CD1c-positive myeloid dendritic cell (primary cell): ENCODE data around the gene PPP3R1.
A peak's percentile ranks its signal among the peaks of the same experiment; 100 is the strongest.

Experiments
- DNase-seq: peaks from one replicate; pipeline ENCODE4 v3.0.0-alpha.2; 2016; ENCODE audit errors: extremely low spot score

PPP3R1 gene

GRCh38 chr2:68252400-68253218 is at the start of gene PPP3R1:
TSS of gene PPP3R1 (minus strand) at chr2:68252532. CDS start at chr2:68252127, 405 bp downstream.
- peak; percentile 98 for DNase-seq

DNA sequence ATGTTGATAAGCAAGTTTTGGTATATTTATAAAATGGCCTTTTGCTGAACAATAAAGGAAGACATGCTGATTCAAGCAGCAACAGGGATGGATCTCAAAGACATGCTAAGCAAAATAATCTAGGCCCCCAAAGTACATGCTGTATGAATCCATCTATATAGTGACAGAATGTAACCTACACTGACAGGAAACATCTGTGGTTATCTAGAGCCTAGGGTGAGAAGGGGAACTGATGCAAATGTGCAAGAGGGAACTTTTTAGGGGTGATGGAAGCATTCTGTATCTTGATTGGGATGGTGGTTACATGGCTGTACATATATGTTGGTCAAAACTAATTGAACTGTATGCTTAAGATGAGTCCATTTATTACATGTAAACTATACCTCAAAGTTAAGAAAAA is 43.2 kb upstream of the PPP3R1 start:
- DNase-seq: no peak

DNA sequence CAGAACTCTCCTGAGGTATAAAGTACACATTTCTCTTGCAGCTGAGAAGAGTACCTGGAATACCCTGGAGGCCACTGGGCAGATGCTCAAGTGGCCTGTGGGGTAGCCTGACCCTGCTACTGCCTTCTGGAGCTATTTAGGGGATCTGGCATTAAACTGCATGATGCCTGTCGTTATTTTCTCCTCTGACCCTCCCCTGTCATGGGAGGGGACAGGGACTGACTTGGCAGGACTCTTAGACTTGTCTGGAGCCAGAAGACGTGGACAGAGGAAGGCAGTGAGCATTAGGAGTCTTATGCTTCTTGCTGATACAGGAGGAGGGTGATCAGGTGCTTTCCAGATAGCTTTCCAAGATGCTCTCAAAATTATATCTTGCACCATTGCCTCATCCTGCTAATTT is 42.6 kb upstream of the PPP3R1 start:
- DNase-seq: no peak

DNA sequence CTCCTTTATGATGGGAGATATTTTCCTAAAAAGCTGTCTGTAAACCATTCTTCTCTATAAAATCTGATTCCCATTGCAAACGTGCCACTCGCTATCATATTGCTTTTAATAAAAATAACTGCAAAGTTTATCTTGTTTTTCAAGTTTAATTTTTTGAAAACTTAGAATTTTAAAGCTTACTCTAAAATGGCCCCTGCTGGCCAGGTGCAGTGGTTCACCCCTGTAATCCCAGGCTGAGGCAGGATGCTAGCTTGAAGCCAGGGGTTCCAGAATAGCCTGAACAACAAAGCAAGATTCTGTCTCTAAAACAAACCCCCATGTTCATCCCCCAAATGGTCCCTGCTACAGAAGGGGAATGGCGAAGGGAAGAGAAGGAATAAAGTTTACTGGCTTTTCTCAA is 41.9 kb upstream of the PPP3R1 start:
- DNase-seq: no peak

- DNase-seq: no peak
Observed at GRCh38 chr2:68293755-68294154, 41.4 kb upstream of the PPP3R1 start.

- DNase-seq: no peak
Observed at GRCh38 chr2:68293024-68293423, 40.7 kb upstream of the PPP3R1 start.

GRCh38 chr2:68292108-68292710 is 39.9 kb upstream of the PPP3R1 start:
- DNase-seq: peak; percentile 17

DNA sequence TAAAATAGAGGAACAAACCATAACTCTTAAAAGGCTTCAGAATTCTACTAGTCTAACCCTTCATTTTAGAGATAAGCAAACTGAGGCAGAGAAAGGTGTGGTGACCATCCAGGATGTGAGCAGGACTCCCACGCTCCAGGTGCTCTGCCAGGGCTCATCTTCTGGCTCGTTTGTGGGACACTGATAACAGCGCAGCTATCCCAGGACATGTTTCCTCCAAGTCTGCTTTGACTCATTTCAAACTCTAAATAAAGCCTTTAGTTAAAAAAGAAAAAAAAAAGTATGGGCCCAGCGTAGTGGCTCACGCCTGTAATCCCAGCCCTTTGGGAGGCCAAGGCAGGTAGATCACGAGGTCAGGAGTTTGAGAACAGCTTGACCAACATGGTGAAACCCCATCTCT is 39.0 kb upstream of the PPP3R1 start:
- no peak for DNase-seq

- DNase-seq: no peak
Observed at GRCh38 chr2:68290901-68291300, 38.6 kb upstream of the PPP3R1 start.

GRCh38 chr2:68287580-68288441 is 35.5 kb upstream of the PPP3R1 start:
- DNase-seq: peak; percentile 83

GRCh38 chr2:68284896-68285295 is 32.6 kb upstream of the PPP3R1 start:
- DNase-seq: peak; percentile 56

DNA sequence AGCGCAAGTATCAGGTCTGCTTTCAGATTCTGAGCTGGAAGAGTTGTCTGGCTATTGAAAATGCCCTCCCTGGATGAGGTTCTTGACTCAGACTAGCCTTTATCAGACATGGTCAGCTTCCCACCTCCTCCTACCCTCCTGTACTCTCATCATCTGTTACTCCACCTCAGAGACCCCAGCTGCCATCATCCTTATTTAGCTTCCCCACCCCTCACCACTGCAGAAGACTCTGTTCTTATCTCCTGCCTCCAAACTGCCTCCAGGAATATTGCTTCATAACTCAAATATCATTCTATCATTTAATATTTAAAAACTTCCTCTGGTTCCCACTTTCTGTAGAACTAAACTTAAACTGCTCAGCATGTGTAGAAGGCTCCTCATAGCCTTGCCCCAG is 31.1 kb upstream of the PPP3R1 start:
- DNase-seq: no peak

- peak; percentile 49 for DNase-seq
Observed at GRCh38 chr2:68282811-68283418, 30.6 kb upstream of the PPP3R1 start.

GRCh38 chr2:68280796-68281195 is 28.5 kb upstream of the PPP3R1 start:
- DNase-seq: no peak

- no peak for DNase-seq
Observed at GRCh38 chr2:68280348-68280747, 28.0 kb upstream of the PPP3R1 start.

- DNase-seq: no peak
Observed at GRCh38 chr2:68279691-68280090, 27.4 kb upstream of the PPP3R1 start.

DNA sequence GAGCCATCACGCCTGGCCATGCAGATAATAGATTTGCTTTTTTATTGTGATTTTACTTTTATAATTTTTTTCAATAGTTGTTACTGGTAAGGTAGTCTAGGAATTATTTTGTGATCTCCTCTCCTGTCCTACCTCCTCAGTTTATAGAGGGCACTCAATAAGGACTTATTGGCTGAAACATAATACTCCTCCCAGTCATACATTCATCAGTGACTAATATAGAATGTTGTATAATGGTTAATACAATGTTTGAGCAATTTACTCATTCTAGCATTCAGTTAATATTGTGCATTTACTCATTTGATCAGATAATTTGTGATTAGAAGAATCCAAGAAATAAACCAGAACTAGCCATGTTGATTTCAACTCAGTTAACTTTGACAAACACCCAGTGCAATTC is 25.8 kb upstream of the PPP3R1 start:
- no peak for DNase-seq

DNA sequence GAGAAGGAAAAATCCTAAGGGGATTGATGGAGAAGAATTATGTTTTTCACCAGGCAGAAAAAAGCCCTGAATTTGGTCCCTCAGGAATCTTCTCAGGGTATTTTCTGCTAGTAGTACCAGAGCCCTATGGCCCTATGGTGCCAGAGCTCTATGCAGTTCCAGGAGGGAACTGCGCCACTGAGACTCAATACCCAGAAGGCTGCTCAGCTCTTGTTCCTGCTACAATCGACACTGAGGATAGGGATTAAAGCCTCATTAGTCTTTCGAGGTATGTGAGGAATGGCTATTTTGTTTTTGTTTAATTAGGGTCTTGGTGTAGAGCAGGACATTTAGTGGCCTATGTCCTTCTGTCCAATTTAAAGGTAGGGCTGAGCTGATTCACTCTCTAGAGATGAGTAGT is 21.7 kb upstream of the PPP3R1 start:
- DNase-seq: no peak

DNA sequence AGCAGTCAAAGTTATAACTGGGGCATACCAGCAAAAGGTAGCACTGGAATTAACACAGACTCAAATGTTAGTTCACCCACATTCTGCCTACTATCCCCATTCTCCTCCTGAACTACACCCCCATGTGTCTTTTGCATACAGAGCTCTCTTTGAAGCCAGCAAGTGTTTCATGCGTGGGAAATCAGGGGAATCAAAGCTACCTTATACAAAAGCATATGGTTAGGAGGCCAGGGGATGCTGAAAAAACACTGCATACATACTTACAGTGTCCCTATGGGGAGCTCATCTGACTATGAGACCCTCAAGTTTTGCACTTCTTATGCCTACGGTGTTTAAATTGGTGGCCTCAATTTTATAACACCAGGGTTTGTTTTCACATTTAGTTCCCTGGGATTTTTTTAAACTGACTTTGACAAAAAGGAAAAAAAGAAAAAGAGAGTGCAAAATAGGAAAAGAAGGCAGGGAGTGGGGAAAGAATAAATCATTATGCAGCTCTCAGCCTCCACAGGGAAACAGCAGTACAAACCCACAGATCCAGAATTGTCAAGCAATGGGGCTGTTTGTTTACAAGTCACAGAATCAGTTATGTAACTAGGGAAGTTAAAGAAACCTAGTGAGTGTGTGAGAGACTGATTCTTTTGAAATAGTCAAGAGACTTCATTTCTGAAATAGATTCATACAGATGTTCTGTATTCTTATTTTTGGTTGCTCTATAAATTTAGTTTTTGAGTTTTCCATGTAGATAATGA is 20.1 kb upstream of the PPP3R1 start:
- DNase-seq: peak; percentile 83

GRCh38 chr2:68266655-68267054 is 14.3 kb upstream of the PPP3R1 start:
- no peak for DNase-seq

DNA sequence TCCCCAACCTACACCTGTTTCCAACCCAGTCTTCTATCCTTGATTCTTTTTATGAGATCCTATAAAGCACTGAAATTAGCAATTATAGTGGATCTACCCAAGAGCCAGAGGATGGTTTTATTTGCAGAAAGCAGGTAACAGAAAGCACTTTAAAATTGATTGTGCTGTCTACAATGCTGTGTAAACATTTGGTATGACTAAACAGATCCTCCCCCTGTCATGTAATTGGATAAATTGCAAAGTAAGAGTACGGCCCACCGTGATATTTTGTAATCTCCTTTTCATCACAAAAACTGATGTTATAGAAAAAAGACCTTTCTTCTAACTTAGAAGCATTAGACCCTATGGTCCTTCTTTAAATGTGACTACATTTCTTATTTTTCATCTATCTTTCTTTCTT is 11.3 kb upstream of the PPP3R1 start:
- DNase-seq: no peak
